Measurements from ENCODE around the gene PARD3. TPM values are rescaled to one million over a fixed set of nuclear protein-coding genes. Genes with fewer than 3 reads are reported as not detected.

The PARD3 gene
- total RNA-seq, 1 donor from 2014 or later: 22.9 TPM

DNA sequence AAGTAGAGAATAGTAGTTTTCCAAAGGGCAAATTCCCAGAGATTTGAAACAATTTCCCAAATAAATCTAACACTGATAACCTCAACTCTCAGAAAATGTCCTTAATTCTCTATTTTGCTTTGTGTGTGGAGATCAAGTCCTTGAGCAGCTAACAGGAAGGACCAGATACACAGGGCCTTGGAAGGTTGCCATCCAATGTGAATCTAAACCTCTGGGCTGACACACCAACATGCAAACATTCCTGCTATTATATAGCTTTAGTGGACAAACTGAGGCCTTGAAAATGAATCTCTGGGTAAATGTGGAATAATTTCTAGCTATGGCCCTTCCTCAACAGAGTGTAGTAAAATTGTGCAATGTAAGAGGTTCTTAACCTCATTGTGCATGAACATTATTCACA lies 44.1 kb upstream of the PARD3 start:
- H3K36me3 Mint-ChIP-seq (ENCODE audit: unreplicated experiment): no peaks in the 10 kb centered on the region
- no peak for DNase-seq
- H3K27ac Mint-ChIP-seq (ENCODE audit: unreplicated experiment): no peak overlapping the region
- H3K4me1 Mint-ChIP-seq (ENCODE audit: low read depth, unreplicated experiment): peaks cover 14% of the 10 kb centered on the region
- TF ChIP-seq, protein P1, sequence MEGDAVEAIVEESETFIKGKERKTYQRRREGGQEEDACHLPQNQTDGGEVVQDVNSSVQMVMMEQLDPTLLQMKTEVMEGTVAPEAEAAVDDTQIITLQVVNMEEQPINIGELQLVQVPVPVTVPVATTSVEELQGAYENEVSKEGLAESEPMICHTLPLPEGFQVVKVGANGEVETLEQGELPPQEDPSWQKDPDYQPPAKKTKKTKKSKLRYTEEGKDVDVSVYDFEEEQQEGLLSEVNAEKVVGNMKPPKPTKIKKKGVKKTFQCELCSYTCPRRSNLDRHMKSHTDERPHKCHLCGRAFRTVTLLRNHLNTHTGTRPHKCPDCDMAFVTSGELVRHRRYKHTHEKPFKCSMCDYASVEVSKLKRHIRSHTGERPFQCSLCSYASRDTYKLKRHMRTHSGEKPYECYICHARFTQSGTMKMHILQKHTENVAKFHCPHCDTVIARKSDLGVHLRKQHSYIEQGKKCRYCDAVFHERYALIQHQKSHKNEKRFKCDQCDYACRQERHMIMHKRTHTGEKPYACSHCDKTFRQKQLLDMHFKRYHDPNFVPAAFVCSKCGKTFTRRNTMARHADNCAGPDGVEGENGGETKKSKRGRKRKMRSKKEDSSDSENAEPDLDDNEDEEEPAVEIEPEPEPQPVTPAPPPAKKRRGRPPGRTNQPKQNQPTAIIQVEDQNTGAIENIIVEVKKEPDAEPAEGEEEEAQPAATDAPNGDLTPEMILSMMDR (IDR thresholded peaks at IDR 0.05; ENCODE audit: partially characterized antibody, unreplicated experiment): no peak
- peaks cover under 1% of the 10 kb centered on the region for H3K9me3 Mint-ChIP-seq (ENCODE audit: unreplicated experiment)
- peaks cover 2% of the 10 kb centered on the region for H3K27me3 Mint-ChIP-seq (ENCODE audit: unreplicated experiment)
- no peak overlapping the region for H3K4me3 Mint-ChIP-seq (ENCODE audit: unreplicated experiment)

DNA sequence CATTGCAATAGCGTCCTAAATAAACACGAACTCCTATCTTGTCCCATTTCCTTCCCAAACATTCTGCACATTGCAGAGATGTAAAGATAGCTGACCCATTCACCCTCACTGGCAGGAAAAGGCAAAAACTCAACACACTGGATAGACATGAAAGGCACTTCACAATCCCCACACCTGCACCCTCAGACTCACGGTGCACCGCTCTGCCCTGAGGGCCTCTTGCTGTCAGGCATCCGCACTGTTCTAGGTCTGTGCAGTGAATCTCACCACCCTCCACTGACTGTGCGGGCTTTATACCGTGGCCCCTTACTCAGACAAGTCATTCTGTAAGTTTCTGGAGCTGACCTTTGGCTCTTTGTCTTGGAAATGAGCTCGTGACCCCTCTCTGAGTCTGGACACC lies 42.9 kb upstream of the PARD3 start:
- peaks cover 2% of the 10 kb centered on the region for H3K9me3 Mint-ChIP-seq (ENCODE audit: unreplicated experiment)
- TF ChIP-seq, protein P1 (IDR thresholded peaks at IDR 0.05; ENCODE audit: partially characterized antibody, unreplicated experiment): no peak
- H3K27me3 Mint-ChIP-seq (ENCODE audit: unreplicated experiment): peaks cover 2% of the 10 kb centered on the region
- peak overlapping the region; percentile 4 for H3K27ac Mint-ChIP-seq (ENCODE audit: unreplicated experiment)
- H3K36me3 Mint-ChIP-seq (ENCODE audit: unreplicated experiment): no peaks in the 10 kb centered on the region
- H3K4me3 Mint-ChIP-seq (ENCODE audit: unreplicated experiment): no peak overlapping the region
- DNase-seq: no peak
- peaks cover 10% of the 10 kb centered on the region for H3K4me1 Mint-ChIP-seq (ENCODE audit: low read depth, unreplicated experiment)

- Mint-ChIP-seq H3K9me3 (ENCODE audit: unreplicated experiment) (peaks cover 2% of the 10 kb centered on the region), H3K4me1 (ENCODE audit: low read depth, unreplicated experiment) (no peaks in the 10 kb centered on the region), H3K27ac (ENCODE audit: unreplicated experiment) (no peak overlapping the region), H3K27me3 (ENCODE audit: unreplicated experiment) (peaks cover 2% of the 10 kb centered on the region), H3K36me3 (ENCODE audit: unreplicated experiment) (no peaks in the 10 kb centered on the region), H3K4me3 (ENCODE audit: unreplicated experiment) (no peak overlapping the region)
- TF ChIP-seq, protein P1 (IDR thresholded peaks at IDR 0.05; ENCODE audit: partially characterized antibody, unreplicated experiment): no peak
- DNase-seq: no peak
These were observed 39.1 kb upstream of the PARD3 start for GRCh38 chr10:34854147-34854601.

- no peak for DNase-seq
- H3K27ac Mint-ChIP-seq (ENCODE audit: unreplicated experiment): no peak overlapping the region
- no peaks in the 10 kb centered on the region for H3K4me1 Mint-ChIP-seq (ENCODE audit: low read depth, unreplicated experiment)
- peaks cover 2% of the 10 kb centered on the region for H3K27me3 Mint-ChIP-seq (ENCODE audit: unreplicated experiment)
- H3K4me3 Mint-ChIP-seq (ENCODE audit: unreplicated experiment): no peak overlapping the region
- H3K9me3 Mint-ChIP-seq (ENCODE audit: unreplicated experiment): peaks cover 2% of the 10 kb centered on the region
- TF ChIP-seq, protein P1 (IDR thresholded peaks at IDR 0.05; ENCODE audit: partially characterized antibody, unreplicated experiment): no peak
- no peaks in the 10 kb centered on the region for H3K36me3 Mint-ChIP-seq (ENCODE audit: unreplicated experiment)
These were observed 38.3 kb upstream of the PARD3 start for GRCh38 chr10:34853357-34853756.

DNA sequence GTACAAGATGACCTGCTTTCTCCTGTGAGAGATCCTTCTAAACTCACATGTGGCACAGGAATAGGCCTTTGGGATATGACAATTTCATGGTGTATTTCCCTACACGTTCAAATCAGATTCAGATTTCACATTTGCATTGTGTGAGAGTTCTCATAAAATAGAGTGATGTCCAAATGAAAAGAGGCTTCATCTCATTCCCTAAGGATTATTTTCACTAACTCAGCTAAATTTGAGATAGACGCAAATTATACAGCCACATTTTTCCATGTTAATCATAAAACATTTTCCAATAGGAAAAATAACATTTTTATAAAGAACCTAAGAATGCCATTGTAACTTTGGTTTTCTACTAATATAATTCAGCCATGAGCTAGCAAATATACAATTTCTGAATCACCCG lies 35.5 kb upstream of the PARD3 start:
- Mint-ChIP-seq H3K27me3 (ENCODE audit: unreplicated experiment) (no peaks in the 10 kb centered on the region), H3K4me1 (ENCODE audit: low read depth, unreplicated experiment) (peaks cover 1% of the 10 kb centered on the region), H3K27ac (ENCODE audit: unreplicated experiment) (no peak overlapping the region), H3K4me3 (ENCODE audit: unreplicated experiment) (no peak overlapping the region), H3K9me3 (ENCODE audit: unreplicated experiment) (peaks cover 2% of the 10 kb centered on the region), H3K36me3 (ENCODE audit: unreplicated experiment) (no peaks in the 10 kb centered on the region)
- no peak for DNase-seq
- TF ChIP-seq, protein P1 (IDR thresholded peaks at IDR 0.05; ENCODE audit: partially characterized antibody, unreplicated experiment): no peak
